ENCODE data around the gene PDE3A. TPM values are rescaled to one million over a fixed set of nuclear protein-coding genes. Genes with fewer than 3 reads are reported as not detected.

Gene PDE3A
- total RNA-seq, 4 donors from 2014 or later: 7.7 to 75.8 (median 18.7) TPM

DNA sequence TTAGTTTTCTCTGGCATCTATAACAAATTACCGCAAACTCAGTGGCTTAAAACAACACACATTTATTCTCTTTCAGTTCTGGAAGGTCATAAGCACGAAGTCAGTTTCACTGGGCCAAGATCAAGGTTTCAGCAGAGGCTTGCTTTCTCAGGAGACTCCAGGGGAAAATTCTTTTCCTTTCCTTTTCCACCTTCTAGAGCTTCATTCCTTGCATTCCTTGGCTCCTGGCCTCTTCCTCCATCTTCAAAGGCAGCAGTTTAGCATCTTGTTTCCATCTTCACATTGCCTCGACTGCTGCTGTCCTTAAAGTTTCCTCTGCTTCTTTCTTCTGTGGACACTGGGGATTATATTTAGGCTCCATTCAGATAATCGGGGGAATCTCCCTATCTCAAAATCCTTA is 106.1 kb downstream of the PDE3A start:
- DNase-seq: no peak
- no peaks in the 10 kb centered on the region for H3K27me3 ChIP-seq
- TF ChIP-seq, protein P1, sequence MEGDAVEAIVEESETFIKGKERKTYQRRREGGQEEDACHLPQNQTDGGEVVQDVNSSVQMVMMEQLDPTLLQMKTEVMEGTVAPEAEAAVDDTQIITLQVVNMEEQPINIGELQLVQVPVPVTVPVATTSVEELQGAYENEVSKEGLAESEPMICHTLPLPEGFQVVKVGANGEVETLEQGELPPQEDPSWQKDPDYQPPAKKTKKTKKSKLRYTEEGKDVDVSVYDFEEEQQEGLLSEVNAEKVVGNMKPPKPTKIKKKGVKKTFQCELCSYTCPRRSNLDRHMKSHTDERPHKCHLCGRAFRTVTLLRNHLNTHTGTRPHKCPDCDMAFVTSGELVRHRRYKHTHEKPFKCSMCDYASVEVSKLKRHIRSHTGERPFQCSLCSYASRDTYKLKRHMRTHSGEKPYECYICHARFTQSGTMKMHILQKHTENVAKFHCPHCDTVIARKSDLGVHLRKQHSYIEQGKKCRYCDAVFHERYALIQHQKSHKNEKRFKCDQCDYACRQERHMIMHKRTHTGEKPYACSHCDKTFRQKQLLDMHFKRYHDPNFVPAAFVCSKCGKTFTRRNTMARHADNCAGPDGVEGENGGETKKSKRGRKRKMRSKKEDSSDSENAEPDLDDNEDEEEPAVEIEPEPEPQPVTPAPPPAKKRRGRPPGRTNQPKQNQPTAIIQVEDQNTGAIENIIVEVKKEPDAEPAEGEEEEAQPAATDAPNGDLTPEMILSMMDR (IDR thresholded peaks at IDR 0.05): no peak
- TF ChIP-seq POLR2A (IDR thresholded peaks at IDR 0.05): no peak
- peak overlapping the region in 1 of 2 donors; percentile 17 for H3K27ac ChIP-seq
- no peaks in the 10 kb centered on the region for H3K9me3 ChIP-seq
- intact Hi-C loops (cut with DNase I; ENCODE audit: low total_unique reads): no loop called here
- H3K4me1 ChIP-seq: no peaks in the 10 kb centered on the region
- H3K4me3 ChIP-seq: no peak overlapping the region
- no peaks in the 10 kb centered on the region for H3K36me3 ChIP-seq

DNA sequence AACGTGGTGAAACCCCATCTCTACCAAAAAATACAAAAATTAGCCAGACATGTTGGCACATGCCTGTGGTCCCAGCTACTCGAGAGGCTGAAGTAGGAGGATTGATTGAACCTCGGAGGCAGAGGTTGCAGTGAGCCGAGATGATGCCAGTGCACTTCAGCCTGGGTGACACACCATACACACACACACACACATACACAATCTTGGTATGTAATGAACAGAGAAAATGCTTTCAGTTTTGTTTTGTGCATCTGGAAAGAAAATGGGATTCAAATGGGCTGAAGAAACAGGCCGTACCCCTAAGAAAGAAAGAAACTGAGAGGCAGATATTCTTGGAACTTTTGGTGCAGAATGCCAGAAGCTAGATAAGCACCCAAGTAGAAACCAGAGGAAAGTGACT is 107.2 kb downstream of the PDE3A start:
- peak overlapping the region in 1 of 2 donors; percentile 43 for H3K27ac ChIP-seq
- H3K4me3 ChIP-seq: no peak overlapping the region
- no peak for DNase-seq
- no peaks in the 10 kb centered on the region for H3K36me3 ChIP-seq
- no peaks in the 10 kb centered on the region for H3K27me3 ChIP-seq
- H3K9me3 ChIP-seq: no peaks in the 10 kb centered on the region
- H3K4me1 ChIP-seq: no peaks in the 10 kb centered on the region
- TF ChIP-seq, protein P1 (IDR thresholded peaks at IDR 0.05): no peak
- TF ChIP-seq POLR2A (IDR thresholded peaks at IDR 0.05): no peak
- intact Hi-C loops (cut with DNase I; ENCODE audit: low total_unique reads): no loop called here

DNA sequence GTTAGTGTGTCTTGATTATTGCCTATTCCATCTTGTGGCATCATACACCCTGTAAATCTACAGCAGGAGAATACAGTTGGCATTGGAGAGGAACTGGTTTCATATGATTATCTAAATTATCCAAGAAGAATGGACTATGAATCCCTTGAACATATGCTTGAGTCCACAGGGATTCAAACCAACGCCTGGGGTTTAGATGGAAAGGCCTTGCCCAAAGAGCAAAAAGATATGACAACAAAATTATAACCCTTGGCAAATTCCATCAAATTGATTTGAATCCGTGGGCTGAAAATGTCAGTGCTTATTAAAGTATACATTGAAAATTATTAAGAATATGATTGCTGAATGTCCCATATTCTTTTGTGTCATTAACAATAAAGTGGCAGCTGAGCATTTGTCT is 108.2 kb downstream of the PDE3A start:
- no peak for DNase-seq
- TF ChIP-seq, protein P1 (IDR thresholded peaks at IDR 0.05): no peak
- no peak for TF ChIP-seq POLR2A (IDR thresholded peaks at IDR 0.05)
- Histone ChIP-seq H3K4me1 (no peaks in the 10 kb centered on the region), H3K4me3 (no peak overlapping the region), H3K27me3 (no peaks in the 10 kb centered on the region), H3K36me3 (no peaks in the 10 kb centered on the region), H3K27ac (no peak overlapping the region), H3K9me3 (no peaks in the 10 kb centered on the region)
- intact Hi-C loops (cut with DNase I; ENCODE audit: low total_unique reads): no loop called here

DNA sequence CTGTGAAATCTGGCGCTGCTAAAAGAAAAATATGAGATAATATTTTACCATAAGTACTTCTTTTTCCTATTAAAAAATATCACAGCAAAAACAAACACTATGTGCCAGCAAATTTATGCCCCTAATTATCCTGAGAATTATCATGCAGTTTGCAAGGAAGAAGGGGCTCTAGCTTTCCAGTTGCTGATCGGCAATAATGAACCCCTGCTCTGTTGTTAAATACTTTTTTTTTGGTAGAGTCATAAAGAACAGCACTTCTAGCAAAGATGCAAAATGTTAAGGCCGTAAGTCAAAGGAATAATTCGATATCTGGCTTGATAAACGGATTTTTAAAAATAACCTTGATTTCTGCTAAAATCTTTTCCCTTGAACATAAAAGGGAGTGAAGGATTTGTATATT is 108.9 kb downstream of the PDE3A start:
- peak overlapping the region in 1 of 2 donors; percentile 44 for H3K27ac ChIP-seq
- intact Hi-C loops (cut with DNase I; ENCODE audit: low total_unique reads): no loop called here
- TF ChIP-seq, protein P1 (IDR thresholded peaks at IDR 0.05): no peak
- TF ChIP-seq POLR2A (IDR thresholded peaks at IDR 0.05): no peak
- H3K4me1 ChIP-seq: no peaks in the 10 kb centered on the region
- H3K9me3 ChIP-seq: no peaks in the 10 kb centered on the region
- DNase-seq: no peak
- no peak overlapping the region for H3K4me3 ChIP-seq
- no peaks in the 10 kb centered on the region for H3K36me3 ChIP-seq
- no peaks in the 10 kb centered on the region for H3K27me3 ChIP-seq

- H3K9me3 ChIP-seq: no peaks in the 10 kb centered on the region
- H3K27ac ChIP-seq: peak overlapping the region in 1 of 2 donors; percentile 44
- H3K4me3 ChIP-seq: no peak overlapping the region
- no peaks in the 10 kb centered on the region for H3K36me3 ChIP-seq
- no peak for TF ChIP-seq POLR2A (IDR thresholded peaks at IDR 0.05)
- TF ChIP-seq, protein P1 (IDR thresholded peaks at IDR 0.05): no peak
- H3K27me3 ChIP-seq: no peaks in the 10 kb centered on the region
- intact Hi-C loops (cut with DNase I; ENCODE audit: low total_unique reads): no loop called here
- DNase-seq: no peak
- H3K4me1 ChIP-seq: no peaks in the 10 kb centered on the region
Measured at GRCh38 chr12:20477672-20478071, 109.3 kb downstream of the PDE3A start.
